Stimulated activated naive CD4-positive, alpha-beta T cell treated with Interleukin-2 at 50 U/mL for 16 hours (primary cell): ENCODE data around the gene CENPA.
A peak's percentile ranks its signal among the peaks of the same experiment; 100 is the strongest.
"Not testable (repeated sequence)": the region's sequence is repeated elsewhere in the genome, so short reads cannot be mapped to it uniquely, and the experiment has no call there.

Experiments
- DNase-seq: peaks from one replicate; lab custom pipeline; 2025; lab: John Stamatoyannopoulos, UW

The CENPA gene

GRCh38 chr2:26785431-26786206 is at the start of gene CENPA:
CENPA (plus strand) TSS chr2:26786056; CDS start chr2:26786197, 141 bp downstream.
- DNase-seq: peak; percentile 95

GRCh38 chr2:26737221-26737620 is 48.6 kb upstream of the CENPA start:
- no peak for DNase-seq

GRCh38 chr2:26738481-26738880 is 47.4 kb upstream of the CENPA start:
- no peak for DNase-seq

- no peak for DNase-seq
These were observed 46.3 kb upstream of the CENPA start for GRCh38 chr2:26739514-26739913.

- no peak for DNase-seq
These were observed 45.5 kb upstream of the CENPA start for GRCh38 chr2:26740346-26740745.

GRCh38 chr2:26740890-26741302 is 45.0 kb upstream of the CENPA start:
- DNase-seq: no peak

- no peak for DNase-seq
These were observed 43.6 kb upstream of the CENPA start for GRCh38 chr2:26742048-26742770.

GRCh38 chr2:26743852-26744251 is 42.0 kb upstream of the CENPA start:
- no peak for DNase-seq

DNA sequence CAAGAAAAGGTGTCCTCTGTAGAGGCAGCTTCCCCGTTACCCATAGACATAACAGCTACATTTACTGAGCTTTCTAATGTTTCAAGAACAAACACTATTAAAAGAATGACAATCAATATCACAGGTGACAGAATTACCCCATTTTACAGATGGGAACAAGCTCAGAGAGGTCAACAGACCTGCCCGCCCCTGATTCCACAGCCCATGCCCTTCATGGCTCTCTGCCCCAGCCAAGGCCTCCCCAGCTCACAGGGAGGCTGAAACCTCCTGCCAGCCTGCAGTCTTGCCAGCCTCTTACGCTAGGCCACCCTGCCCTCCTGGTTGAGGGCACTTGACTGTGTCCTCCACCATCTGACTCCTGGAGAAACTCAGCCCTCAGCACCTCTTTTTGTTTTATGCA is 40.9 kb upstream of the CENPA start:
- no peak for DNase-seq

- DNase-seq: peak; percentile 69
These were observed 40.1 kb upstream of the CENPA start for GRCh38 chr2:26745609-26746327.

GRCh38 chr2:26746934-26747333 is 38.9 kb upstream of the CENPA start:
- no peak for DNase-seq

GRCh38 chr2:26749787-26750420 is 36.0 kb upstream of the CENPA start:
- DNase-seq: not testable (repeated sequence)

DNA sequence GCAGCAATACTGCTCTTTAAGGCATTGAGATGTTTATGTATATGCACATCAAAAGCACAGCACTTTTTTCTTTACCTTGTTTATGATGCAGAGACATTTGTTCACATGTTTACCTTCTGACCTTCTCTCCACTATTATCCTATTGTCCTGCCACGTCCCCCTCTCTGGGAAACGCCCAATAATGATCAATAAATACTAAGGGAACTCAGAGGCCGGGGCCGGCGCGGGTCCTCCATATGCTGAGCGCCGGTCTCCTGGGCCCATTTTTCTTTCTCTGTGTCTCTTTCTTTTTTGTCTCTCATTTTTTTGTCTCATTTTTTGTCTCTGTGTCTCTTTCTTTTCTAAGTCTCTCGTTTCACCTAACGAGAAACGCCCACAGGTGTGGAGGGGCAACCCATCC is 35.4 kb upstream of the CENPA start:
- DNase-seq: not testable (repeated sequence)

GRCh38 chr2:26752656-26753055 is 33.2 kb upstream of the CENPA start:
- DNase-seq: no peak

DNA sequence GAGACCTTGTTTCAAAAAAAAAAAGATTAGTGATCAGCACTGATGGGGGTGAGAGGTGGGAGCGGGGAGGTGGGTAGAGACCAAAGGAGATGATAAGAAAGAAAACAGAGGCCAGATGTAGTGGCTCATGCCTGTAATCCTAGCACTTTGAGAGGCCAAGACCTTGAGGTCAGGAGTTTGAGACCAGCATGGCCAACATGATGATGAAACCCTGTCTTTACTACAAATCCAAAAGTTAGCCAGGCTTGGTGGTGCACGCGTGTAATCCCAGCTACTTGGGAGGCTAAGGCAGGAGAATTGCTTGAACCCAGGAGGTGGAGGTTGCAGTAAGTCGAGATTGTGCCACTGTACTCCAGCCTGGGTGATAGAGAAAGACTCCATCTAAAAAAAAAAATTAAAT is 31.3 kb upstream of the CENPA start:
- DNase-seq: no peak

- DNase-seq: no peak
These were observed 30.7 kb upstream of the CENPA start for GRCh38 chr2:26754972-26755670.

DNA sequence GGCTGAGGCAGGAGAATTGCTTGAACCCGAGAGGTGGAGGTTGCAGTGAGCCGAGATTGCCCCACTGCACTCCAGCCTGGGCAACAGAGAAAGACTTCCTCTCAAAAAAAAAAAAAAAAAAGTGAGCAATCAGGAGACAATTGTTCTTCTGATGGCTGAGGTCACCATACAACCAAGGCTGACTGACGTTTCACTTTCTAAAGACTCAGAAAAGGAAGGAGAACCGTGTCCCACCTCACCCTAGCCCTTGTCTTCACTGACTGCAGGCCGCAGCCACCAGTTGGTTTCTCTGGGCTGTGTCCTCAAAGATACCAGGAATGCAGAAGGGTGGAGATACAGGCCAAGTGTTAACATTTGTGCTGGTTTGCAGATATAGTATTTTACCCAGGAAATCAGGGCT is 29.5 kb upstream of the CENPA start:
- no peak for DNase-seq

- no peak for DNase-seq
These were observed 27.7 kb upstream of the CENPA start for GRCh38 chr2:26757873-26758789.

DNA sequence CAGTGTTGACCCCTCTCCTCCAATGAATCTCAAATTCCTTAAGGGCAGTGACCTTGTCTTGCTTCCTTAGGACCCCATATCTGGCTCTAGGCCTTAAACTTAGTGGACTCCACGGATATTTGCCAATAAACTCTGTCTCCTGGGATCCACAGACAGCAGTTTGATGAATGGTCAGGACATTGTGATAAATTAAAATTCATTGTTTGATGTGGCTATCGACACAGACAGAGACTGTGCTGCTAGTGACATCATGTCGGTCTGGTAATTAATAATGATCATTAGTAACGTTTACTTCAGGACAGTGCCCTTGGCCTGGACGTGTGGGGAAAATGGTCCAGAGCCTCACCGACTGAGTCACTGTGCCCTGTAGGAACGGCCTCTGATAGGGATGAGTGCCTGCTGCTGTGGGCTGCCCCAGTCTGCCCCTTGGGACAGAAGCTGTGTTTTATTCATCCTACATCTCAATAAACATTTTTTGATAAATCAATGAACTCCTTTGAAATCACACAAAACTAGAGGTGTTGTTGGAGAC is 27.0 kb upstream of the CENPA start:
- DNase-seq: no peak

DNA sequence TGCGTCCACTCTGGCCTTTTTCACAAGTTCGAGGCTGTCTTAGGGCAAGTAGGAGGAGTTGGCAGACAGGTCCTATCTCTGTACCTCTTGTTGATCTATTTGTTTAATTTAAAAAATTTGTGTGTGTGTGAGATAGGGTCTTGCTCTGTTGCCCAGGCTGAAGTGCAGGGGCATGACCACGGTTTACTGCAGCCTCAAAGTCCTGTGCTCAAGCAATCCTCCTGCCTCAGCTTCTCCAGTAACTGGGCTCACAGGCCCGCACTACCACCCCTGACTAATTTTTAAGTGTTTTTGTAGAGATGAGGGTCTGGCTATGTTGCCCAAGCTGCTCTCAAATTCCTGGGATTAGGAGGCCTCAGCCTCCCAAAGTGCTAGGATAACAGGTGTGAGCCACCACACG is 26.0 kb upstream of the CENPA start:
- DNase-seq: no peak
